OCI-LY1 (cell line): ENCODE measurements around the gene IRS1.
A peak's percentile ranks its signal among the peaks of the same experiment; 100 is the strongest.

Source experiments
- H2AFZ ChIP-seq: fragments of 200-600 bp; sonication (generic), shearing (Covaris generic); 2 replicates; pipeline ENCODE4 v1.6.0; 2014; ENCODE audit warnings: antibody characterized with exemption, mild to moderate bottlenecking, low read length
- H3F3A ChIP-seq: fragments of 200-600 bp; sonication (generic), shearing (Covaris generic); 2 replicates; pipeline ENCODE4 v1.6.0; 2014; ENCODE audit warnings: mild to moderate bottlenecking, antibody characterized with exemption, low read length, moderate library complexity; ENCODE audit not compliant: insufficient read depth
- H3K27ac ChIP-seq: fragments of 200-600 bp; sonication (generic); 2 replicates; pipeline ENCODE4 v1.5.1; 2014; ENCODE audit warnings: low read length, mixed run types, mild to moderate bottlenecking, low read depth; ENCODE audit not compliant: poor library complexity, severe bottlenecking
- H3K27me3 ChIP-seq: fragments of 200-600 bp; sonication (generic); 2 replicates; pipeline ENCODE4 v1.6.0; 2014; ENCODE audit warnings: antibody characterized with exemption, mild to moderate bottlenecking, low read length, moderate library complexity; ENCODE audit not compliant: insufficient read depth
- H3K36me3 ChIP-seq: fragments of 200-600 bp; sonication (generic); 2 replicates; pipeline ENCODE4 v1.6.1; 2014; ENCODE audit warnings: mild to moderate bottlenecking, antibody characterized with exemption, low read length, moderate library complexity, mixed read lengths; ENCODE audit not compliant: insufficient read depth
- H3K4me1 ChIP-seq: fragments of 200-600 bp; sonication (generic); 2 replicates; pipeline ENCODE4 v1.5.1; 2014; ENCODE audit warnings: mild to moderate bottlenecking, low read length, moderate library complexity; ENCODE audit not compliant: insufficient read depth, severe bottlenecking
- H3K4me2 ChIP-seq: fragments of 200-600 bp; sonication (generic), shearing (Covaris generic); 2 replicates; pipeline ENCODE4 v1.6.1; 2014; ENCODE audit warnings: low read length
- H3K4me3 ChIP-seq: fragments of 200-600 bp; sonication (generic); 2 replicates; pipeline ENCODE4 v1.5.1; 2014; ENCODE audit warnings: low read length, low read depth, mild to moderate bottlenecking, mixed read lengths; ENCODE audit not compliant: poor library complexity, severe bottlenecking
- H3K79me2 ChIP-seq: fragments of 200-600 bp; shearing (Covaris generic); 2 replicates; pipeline ENCODE4 v1.6.1; 2016; ENCODE audit warnings: mixed run types, low read length, mixed read lengths; ENCODE audit not compliant: insufficient read depth
- H3K9ac ChIP-seq: fragments of 200-600 bp; sonication (generic), shearing (Covaris generic); 2 replicates; pipeline ENCODE4 v1.6.1; 2014; ENCODE audit warnings: mild to moderate bottlenecking, low read length, mixed read lengths
- H3K9me2 ChIP-seq: fragments of 200-600 bp; sonication (generic), shearing (Covaris generic); 2 replicates; pipeline ENCODE4 v1.6.1; 2014; ENCODE audit warnings: low read depth, mild to moderate bottlenecking, low read length, mixed read lengths
- H3K9me3 ChIP-seq: fragments of 200-600 bp; shearing (Covaris generic); 2 replicates; pipeline ENCODE4 v1.6.1; 2014; ENCODE audit warnings: low read length, mixed read lengths
- H4K20me1 ChIP-seq: fragments of 200-600 bp; sonication (generic), shearing (Covaris generic); 2 replicates; pipeline ENCODE4 v1.6.0; 2016; ENCODE audit warnings: mild to moderate bottlenecking, low read length; ENCODE audit not compliant: insufficient read depth
- EZH2 ChIP-seq: fragments of 200-600 bp; sonication (generic), shearing (Covaris generic); IDR thresholded peaks from 2 replicates; pipeline ENCODE4 v1.8.0; 2017; ENCODE audit warnings: borderline replicate concordance, mixed run types, mild to moderate bottlenecking, antibody characterized with exemption, low read length, moderate library complexity, mixed read lengths
- TF ChIP-seq, protein P1 (sequence below): fragments of 200-600 bp; sonication (generic), shearing (Covaris generic); IDR thresholded peaks from 2 replicates; pipeline ENCODE4 v1.5.1; 2017; ENCODE audit warnings: mild to moderate bottlenecking, antibody characterized with exemption, low read length, moderate library complexity, mixed read lengths

IRS1 gene

DNA sequence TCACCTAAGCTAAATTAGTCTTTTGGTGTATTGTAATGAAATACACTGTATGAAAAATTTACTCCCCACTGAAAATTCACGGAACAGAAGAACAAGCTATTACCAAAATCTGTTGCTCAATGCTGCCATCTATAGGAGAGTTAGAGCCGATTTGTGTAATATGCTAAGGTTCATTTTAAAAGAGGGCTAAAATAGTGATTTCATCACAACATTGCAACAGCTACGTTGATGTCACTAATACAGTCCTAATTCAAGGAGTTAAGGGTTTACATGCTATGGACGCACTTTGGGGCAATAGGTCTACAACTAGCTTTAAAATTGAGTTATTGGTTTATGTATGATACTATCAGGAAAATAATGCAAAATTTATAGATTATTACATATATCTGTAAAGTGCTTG lies 3.0 kb upstream of the IRS1 start:
- H3K4me2 ChIP-seq = peak overlapping the region; percentile 88
- H4K20me1 ChIP-seq = no peaks in the 10 kb centered on the region
- no peaks in the 10 kb centered on the region for H3K36me3 ChIP-seq
- H3F3A ChIP-seq = no peaks in the 10 kb centered on the region
- TF ChIP-seq, protein P1, sequence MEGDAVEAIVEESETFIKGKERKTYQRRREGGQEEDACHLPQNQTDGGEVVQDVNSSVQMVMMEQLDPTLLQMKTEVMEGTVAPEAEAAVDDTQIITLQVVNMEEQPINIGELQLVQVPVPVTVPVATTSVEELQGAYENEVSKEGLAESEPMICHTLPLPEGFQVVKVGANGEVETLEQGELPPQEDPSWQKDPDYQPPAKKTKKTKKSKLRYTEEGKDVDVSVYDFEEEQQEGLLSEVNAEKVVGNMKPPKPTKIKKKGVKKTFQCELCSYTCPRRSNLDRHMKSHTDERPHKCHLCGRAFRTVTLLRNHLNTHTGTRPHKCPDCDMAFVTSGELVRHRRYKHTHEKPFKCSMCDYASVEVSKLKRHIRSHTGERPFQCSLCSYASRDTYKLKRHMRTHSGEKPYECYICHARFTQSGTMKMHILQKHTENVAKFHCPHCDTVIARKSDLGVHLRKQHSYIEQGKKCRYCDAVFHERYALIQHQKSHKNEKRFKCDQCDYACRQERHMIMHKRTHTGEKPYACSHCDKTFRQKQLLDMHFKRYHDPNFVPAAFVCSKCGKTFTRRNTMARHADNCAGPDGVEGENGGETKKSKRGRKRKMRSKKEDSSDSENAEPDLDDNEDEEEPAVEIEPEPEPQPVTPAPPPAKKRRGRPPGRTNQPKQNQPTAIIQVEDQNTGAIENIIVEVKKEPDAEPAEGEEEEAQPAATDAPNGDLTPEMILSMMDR = peak; percentile 69
- TF ChIP-seq EZH2 = no peak
- no peaks in the 10 kb centered on the region for H3K9me2 ChIP-seq
- no peaks in the 10 kb centered on the region for H3K27me3 ChIP-seq
- H3K79me2 ChIP-seq = no peaks in the 10 kb centered on the region
- H2AFZ ChIP-seq = no peak overlapping the region
- no peaks in the 10 kb centered on the region for H3K9me3 ChIP-seq
- no peak overlapping the region for H3K4me3 ChIP-seq
- H3K4me1 ChIP-seq = peaks cover 31% of the 10 kb centered on the region
- H3K27ac ChIP-seq = no peak overlapping the region
- no peak overlapping the region for H3K9ac ChIP-seq

GRCh38 chr2:226800941-226801784 lies 1.5 kb upstream of the IRS1 start:
- Histone ChIP-seq H3K36me3 (no peaks in the 10 kb centered on the region), H3K9me3 (no peaks in the 10 kb centered on the region), H3K79me2 (no peaks in the 10 kb centered on the region), H3K4me3 (peak overlapping the region; percentile 79), H3K4me1 (peaks cover 45% of the 10 kb centered on the region), H3K9me2 (no peaks in the 10 kb centered on the region), H3K27ac (peak overlapping the region; percentile 85), H3K9ac (peak overlapping the region; percentile 71), H3F3A (no peaks in the 10 kb centered on the region), H3K4me2 (peak overlapping the region; percentile 88), H2AFZ (peak overlapping the region; percentile 3), H3K27me3 (no peaks in the 10 kb centered on the region), H4K20me1 (no peaks in the 10 kb centered on the region)
- no peak for TF ChIP-seq EZH2
- TF ChIP-seq, protein P1 = no peak

- no peaks in the 10 kb centered on the region for H3K9me2 ChIP-seq
- TF ChIP-seq, protein P1 = peak; percentile 53
- TF ChIP-seq EZH2 = no peak
- H3K9ac ChIP-seq = peak overlapping the region; percentile 71
- peaks cover 54% of the 10 kb centered on the region for H3K4me1 ChIP-seq
- H4K20me1 ChIP-seq = no peaks in the 10 kb centered on the region
- no peak overlapping the region for H2AFZ ChIP-seq
- no peaks in the 10 kb centered on the region for H3K27me3 ChIP-seq
- H3K27ac ChIP-seq = peak overlapping the region; percentile 85
- H3K9me3 ChIP-seq = no peaks in the 10 kb centered on the region
- H3K4me3 ChIP-seq = peak overlapping the region; percentile 79
- H3K36me3 ChIP-seq = no peaks in the 10 kb centered on the region
- H3K79me2 ChIP-seq = no peaks in the 10 kb centered on the region
- no peaks in the 10 kb centered on the region for H3F3A ChIP-seq
- H3K4me2 ChIP-seq = peak overlapping the region; percentile 88
These were observed 638 bp upstream of the IRS1 start for GRCh38 chr2:226799976-226800940.
